Kidney glomerular epithelial cell (primary cell): ENCODE measurements around the gene GPX3.

Source experiments
- DNase-seq: peaks from one replicate; lab custom pipeline; 2025; lab: John Stamatoyannopoulos, UW

Gene GPX3

DNA sequence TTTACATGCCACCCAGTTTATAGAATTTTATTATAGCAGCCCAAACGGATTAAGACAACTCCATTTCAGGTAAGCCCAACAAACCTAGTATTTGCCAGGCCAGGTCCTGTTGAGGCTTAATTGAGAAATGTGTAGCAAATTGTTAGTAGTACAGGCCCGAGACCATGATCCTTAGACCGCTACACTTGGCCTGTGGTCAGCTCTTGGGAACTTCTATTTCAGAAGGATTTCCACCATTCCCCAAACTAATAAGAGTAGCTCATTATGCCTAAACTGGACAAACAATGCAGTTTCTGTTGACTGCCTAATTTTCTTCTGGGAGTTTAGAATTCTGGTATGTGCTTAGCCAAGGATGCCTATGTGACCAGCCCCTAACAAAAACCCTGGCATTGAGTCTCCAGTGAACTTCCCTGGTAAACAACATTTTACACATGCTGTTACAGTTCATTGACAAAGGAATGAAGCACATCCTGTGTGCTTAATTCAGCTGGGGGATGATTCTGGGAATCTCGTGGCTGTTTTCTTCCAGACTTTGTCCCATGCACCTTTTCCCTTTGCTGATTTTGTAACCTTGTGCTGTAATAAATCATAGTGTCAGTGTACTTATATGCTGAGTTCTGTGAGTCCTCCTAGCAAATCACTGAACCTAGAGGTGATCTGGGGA is 5.6 kb upstream of the GPX3 start:
- DNase-seq, result peak; percentile 69

- no peak for DNase-seq
Observed at GRCh38 chr5:151015974-151016587, 4.3 kb upstream of the GPX3 start.

DNA sequence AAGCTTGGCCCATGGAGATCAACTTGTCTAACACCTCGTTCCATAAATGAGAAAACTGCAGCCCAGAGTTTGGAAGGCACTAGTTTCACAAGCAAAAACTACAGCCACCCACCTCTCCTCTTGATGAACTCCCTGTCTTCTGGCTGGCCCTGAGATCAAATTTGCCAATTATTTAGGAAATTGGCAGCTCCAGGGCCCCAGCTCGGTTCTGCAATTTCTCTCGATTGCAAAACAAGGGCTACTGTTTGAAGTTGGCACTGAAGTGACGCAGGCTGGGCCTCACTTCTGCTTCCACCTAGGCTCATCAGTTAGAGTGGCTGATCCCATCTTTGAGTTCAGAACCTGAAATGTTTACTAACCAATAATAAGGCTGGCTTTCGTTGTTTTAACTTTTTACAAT is 3.7 kb upstream of the GPX3 start:
- DNase-seq, result no peak

- DNase-seq, result no peak
Observed at GRCh38 chr5:151017897-151018296, 2.5 kb upstream of the GPX3 start.

GRCh38 chr5:151018846-151019245 is 1.5 kb upstream of the GPX3 start:
- no peak for DNase-seq

- no peak for DNase-seq
Observed at GRCh38 chr5:151019331-151019730, 1.1 kb upstream of the GPX3 start.

DNA sequence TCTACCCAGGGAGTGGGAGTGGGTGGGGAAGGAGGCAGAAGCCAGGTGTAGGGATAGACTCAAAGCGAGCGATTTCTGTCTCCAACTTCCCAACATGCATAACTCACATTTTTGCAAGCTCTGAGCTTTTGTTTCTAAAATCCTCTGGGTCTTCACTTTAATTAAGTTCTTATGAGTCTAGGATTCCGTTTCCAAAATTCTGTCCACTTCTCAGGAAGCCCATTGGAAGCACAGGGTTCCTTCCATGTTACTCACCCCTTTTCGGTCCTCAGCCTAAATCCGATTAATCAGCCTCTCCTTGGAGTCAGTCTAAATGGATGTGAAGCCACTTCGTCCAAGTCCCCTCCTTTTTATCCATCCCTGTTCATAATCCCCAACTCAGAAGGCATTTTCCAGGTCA is 1.4 kb downstream of the GPX3 start:
- DNase-seq, result no peak

DNA sequence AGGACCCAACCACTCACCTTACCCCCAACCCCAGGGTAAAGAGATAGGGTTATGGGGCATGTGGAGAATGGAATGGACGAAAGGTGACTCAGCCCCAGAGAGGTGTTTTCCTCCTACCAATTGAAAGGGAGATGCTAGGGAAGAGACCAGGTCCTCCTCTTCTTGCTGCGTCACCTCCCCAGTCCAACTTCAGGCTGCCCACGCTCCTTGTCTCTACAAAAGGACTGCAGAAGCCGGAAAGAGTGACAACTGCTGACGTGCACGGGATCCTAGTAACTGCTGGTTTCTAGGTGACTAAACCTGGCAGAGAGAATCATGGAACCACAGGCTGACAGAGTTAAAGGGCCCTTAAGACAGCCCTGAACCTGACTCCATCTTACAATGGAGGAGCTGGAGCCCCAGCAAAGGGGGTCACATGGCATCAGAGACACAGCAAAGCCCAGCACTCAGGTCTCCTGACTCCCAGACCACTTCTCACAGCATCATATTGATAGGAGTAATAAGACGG is 2.2 kb downstream of the GPX3 start:
- peak; percentile 56 for DNase-seq

GRCh38 chr5:151023047-151023615 is 2.7 kb downstream of the GPX3 start:
- DNase-seq, result no peak

DNA sequence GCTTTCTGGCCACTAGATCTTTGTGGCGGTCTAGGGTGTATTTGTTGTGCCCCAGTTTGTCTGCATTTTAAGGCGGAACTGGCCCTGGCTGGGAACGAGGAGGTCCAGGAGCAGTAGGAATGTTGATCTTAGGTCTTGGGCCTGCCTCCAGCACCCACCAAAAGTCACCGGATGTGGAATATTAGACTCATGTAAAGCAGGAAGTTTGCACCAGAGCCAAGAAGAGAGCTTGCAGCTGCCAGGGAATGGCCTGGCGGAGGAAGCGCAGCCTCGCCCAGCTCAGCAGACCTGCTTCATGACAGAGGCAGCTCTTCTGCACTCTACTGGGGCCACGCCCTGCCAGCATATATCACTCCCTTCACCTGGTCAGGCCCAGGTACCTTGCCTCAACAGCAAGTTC is 3.3 kb downstream of the GPX3 start:
- DNase-seq, result no peak

DNA sequence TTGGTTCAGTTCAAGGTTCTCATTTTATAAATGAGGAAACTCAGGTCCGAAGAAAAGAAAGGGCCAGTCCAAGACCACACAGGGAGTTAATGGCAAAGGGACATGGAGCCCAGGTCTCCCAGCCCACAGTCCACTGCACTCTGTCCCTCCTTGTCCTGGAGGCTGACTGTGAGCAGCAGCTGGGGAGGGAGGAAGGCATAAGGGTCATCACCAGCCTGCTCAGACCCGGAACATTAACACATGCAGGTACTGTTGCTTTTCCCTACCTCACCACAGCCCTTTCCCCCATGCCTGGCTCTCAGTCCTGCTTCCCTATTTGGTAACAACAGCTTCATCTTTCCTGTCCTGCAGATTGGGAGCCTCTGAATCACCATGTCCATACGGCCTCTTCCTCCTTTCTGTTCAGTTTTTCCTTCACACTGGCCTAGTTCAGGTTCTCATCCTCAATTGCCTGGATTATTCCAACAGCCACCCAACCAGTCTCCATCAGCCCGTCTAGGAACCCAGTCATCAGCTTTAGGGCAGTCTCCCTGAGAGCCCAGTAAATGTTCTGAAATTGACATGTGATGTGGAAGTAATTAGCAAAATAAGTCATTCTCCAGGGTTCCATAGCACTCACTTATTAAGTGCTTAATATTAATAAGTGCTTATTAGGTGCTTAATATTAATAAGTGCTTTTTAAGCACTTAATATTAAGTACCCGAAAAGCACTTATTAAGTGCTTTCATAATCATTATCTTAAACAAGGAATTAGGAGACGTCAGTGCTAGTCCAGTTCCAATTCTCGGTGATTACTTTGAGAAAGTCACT is 4.3 kb downstream of the GPX3 start:
- no peak for DNase-seq

- DNase-seq, result no peak
Observed at GRCh38 chr5:151025250-151025606, 4.8 kb downstream of the GPX3 start.

- DNase-seq, result no peak
Observed at GRCh38 chr5:151026088-151026487, 5.7 kb downstream of the GPX3 start.

DNA sequence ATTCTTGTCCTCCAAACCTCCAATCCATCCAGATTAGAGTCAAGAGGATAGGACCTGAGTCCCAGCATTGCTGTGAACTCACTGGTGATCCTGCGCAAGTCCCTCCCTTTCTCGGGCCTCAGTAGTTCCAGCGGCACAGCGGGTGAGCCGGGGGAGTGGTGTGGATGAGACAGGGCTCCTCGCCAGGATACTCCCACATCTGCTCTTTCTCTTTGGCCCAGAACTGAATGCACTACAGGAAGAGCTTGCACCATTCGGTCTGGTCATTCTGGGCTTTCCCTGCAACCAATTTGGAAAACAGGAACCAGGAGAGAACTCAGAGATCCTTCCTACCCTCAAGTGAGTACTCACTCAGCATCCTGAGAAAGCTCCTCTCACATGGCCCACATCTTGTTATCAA is 6.3 kb downstream of the GPX3 start:
- no peak for DNase-seq

GRCh38 chr5:151027961-151028479 is 7.6 kb downstream of the GPX3 start:
- DNase-seq, result no peak

- DNase-seq, result no peak
Observed at GRCh38 chr5:151028717-151029116, 8.3 kb downstream of the GPX3 start.

GRCh38 chr5:151029179-151030055 is 9.0 kb downstream of the GPX3 start:
- DNase-seq, result no peak

DNA sequence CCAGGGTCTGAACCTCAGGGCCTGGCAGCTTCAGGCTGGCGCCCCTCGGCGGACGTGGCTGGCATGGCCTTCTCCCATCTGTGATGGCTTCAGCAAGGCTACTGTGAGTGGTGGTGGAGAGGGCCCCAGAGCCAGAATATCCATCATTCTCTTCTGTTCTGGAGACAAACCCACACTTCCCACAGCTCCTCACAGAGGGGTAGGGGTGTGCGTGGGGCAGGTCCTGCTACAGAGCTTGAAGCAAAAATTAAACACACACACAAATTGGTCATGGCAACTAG is 9.6 kb downstream of the GPX3 start:
- no peak for DNase-seq

DNA sequence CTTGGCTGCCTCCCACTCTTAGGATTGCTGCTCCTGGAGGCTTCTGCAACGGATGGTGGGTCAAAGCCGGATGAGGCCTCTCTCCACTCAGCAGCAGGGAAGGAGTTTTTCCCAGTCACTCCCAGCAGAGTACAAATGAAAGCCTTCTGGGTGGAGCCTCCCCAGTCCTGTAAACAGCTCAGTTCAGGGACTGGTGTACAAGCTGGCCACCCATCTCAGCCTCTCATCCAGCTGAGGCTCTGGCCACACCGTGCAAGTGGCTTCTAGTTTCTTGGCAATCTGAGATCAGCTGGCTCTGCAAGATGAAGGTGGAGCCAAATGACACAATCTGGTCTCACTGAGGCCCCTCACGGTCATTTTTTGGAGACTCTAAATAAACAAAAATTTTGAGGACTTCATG is 10.0 kb downstream of the GPX3 start:
- no peak for DNase-seq

DNA sequence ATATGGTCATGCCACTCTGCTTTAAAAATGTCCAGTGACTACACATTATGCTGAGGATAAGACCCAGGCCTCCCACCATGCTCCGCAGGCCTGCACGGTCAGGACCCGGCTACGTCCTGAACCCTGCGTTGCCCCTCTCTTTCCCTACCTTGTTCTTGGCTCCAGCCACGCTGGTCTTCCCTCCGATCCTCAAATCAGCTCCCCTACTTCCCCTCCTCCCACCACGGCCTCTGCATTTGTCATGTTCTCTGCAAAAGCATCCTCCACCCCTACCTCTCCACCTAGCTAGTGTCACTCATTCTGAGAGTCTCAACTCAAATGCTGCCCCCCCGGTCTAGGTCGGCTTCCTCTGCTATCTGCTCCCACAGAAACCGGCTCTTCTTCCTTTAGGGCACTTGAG is 11.2 kb downstream of the GPX3 start:
- no peak for DNase-seq

DNA sequence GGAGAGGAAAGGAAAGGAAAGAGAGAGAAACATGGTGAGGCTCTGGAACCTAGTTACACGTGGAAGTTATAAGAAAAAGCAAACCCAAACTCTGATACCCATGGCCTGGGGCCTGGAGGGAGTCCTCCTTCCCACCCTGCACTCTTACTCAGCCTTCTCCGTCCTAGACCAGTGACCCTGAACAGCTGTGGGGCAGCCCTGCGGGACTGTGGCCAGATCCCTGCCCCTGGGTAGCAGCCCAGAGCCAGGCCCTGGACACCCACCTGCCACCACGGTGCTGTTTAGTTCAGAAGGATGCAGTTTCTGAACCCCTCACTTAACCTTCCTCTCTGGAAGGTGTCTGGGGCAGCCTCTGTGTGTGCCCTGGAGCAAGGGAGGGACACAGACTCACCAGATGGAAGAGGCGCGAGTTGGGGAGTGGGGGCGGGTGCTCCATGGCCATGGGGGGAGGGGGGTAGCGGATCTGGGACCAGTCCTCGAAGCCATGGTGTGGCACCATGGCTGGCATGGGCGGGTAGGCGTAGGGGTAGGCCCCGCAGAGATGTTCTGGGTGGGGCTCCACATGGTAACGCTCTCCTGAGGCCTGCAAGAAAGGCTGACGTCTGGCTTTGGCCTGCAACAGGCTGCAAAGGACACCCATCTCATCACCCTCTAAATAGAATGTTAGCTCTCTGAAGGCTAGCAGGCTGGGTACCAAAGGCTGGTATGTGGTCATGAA is 13.0 kb downstream of the GPX3 start:
- DNase-seq, result no peak
